ENCODE measurements around the gene ANKRD24. TPM values are rescaled to one million over a fixed set of nuclear protein-coding genes. Genes with fewer than 3 reads are reported as not detected.

Gene ANKRD24
- polyA plus RNA-seq, 3 donors, result 0.07 to 0.79 TPM; not detected in 1

DNA sequence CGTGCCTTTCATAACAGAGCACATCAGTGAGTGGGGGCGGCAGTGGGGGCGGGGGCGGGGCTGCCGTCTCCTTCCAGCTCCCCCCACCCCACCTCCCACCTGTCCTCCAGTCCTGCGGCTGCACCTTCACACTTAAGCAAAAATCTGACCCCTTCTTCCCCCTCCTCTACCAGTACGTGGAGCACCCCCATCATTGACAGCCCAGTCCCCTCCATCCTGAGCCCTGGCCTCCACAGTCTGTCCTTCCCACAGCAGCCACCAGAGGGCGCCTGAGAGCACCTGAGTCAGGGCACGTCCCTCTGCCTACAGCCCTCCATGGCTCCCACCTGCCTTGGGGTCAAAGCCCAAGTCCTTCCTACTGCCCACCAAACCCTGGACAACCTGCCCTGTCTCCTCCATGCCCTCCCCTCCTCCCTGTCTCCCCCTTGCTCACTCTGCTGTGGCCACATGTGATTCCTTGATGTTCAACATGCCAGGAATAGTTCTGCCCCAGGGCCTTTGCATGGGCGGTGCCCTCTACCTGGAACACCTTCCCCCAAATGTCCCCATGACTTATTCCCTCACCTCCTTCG lies 50.9 kb downstream of the ANKRD24 start:
- peak; percentile 76 for TF ChIP-seq CTCF (IDR thresholded peaks at IDR 0.05)
- H3K36me3 Mint-ChIP-seq, result no peaks in the 10 kb centered on the region
- DNase-seq, result peak; percentile 27 to 54 (median 39)
- H3K9me3 Mint-ChIP-seq, result peaks cover 0 to 4% (median 0%) of the 10 kb centered on the region in 7 donors
- H3K4me3 Mint-ChIP-seq, result no peak overlapping the region
- H3K4me3 ChIP-seq (replicated peaks in 1 of 3; ENCODE audit: low read depth in 2 of 3, low read length in 3 of 3), result no peak overlapping the region
- H3K27ac ChIP-seq (ENCODE audit: low read depth in 1 of 2, low read length in 2 of 2), result no peak overlapping the region
- H4K20me1 ChIP-seq (ENCODE audit: insufficient read depth, low read length), result no peaks in the 10 kb centered on the region
- 38% methylated on average over 9 of the region's 11 CpGs for WGBS (ENCODE audit: insufficient coverage)
- H3K79me2 ChIP-seq (ENCODE audit: insufficient read depth, low read length), result no peaks in the 10 kb centered on the region
- intact Hi-C loops (cut with micrococcal nuclease), result no loop called here
- H3K4me1 ChIP-seq (ENCODE audit: control insufficient read depth in 1 of 2, insufficient read depth in 2 of 2, low read length in 2 of 2), result peaks cover 0 to 6% of the 10 kb centered on the region in 2 donors
- H3K4me1 Mint-ChIP-seq, result peaks cover 7% of the 10 kb centered on the region
- no peak overlapping the region for H3K4me2 ChIP-seq (replicated peaks; ENCODE audit: extremely low read depth, low read length, poor library complexity, severe bottlenecking)
- no peak overlapping the region for H3K9ac ChIP-seq (ENCODE audit: insufficient read depth, low read length, poor library complexity, severe bottlenecking)
- no peak overlapping the region for H3K27ac Mint-ChIP-seq
- H3K36me3 ChIP-seq (replicated peaks in 1 of 2; ENCODE audit: control insufficient read depth in 1 of 2, insufficient read depth in 2 of 2, low read length in 2 of 2), result no peaks in the 10 kb centered on the region
- no peak overlapping the region for H2AFZ ChIP-seq (ENCODE audit: insufficient read depth, low read depth, low read length, poor library complexity, severe bottlenecking)
- H3K9me3 ChIP-seq (replicated peaks in 1 of 2; ENCODE audit: control insufficient read depth in 1 of 2, insufficient read depth in 1 of 2, low read length in 2 of 2), result no peaks in the 10 kb centered on the region
- H3K27me3 Mint-ChIP-seq (ENCODE audit: low read depth in 3 of 3), result peaks cover 10 to 13% (median 12%) of the 10 kb centered on the region in 3 donors
- H3K27me3 ChIP-seq (ENCODE audit: control insufficient read depth in 2 of 2, insufficient read depth in 2 of 2, low read length in 2 of 2), result peaks cover 0 to 12% of the 10 kb centered on the region in 2 donors

GRCh38 chr19:4234142-4234861 lies 51.8 kb downstream of the ANKRD24 start:
- Histone ChIP-seq H3K27ac (ENCODE audit: low read depth in 1 of 2, low read length in 2 of 2) (no peak overlapping the region), H4K20me1 (ENCODE audit: insufficient read depth, low read length) (no peaks in the 10 kb centered on the region), H3K4me2 (replicated peaks; ENCODE audit: extremely low read depth, low read length, poor library complexity, severe bottlenecking) (no peak overlapping the region), H3K9me3 (replicated peaks in 1 of 2; ENCODE audit: control insufficient read depth in 1 of 2, insufficient read depth in 1 of 2, low read length in 2 of 2) (no peaks in the 10 kb centered on the region), H3K79me2 (ENCODE audit: insufficient read depth, low read length) (no peaks in the 10 kb centered on the region), H2AFZ (ENCODE audit: insufficient read depth, low read depth, low read length, poor library complexity, severe bottlenecking) (no peak overlapping the region), H3K4me3 (replicated peaks in 1 of 3; ENCODE audit: low read depth in 2 of 3, low read length in 3 of 3) (no peak overlapping the region), H3K27me3 (ENCODE audit: control insufficient read depth in 2 of 2, insufficient read depth in 2 of 2, low read length in 2 of 2) (peaks cover 0 to 5% of the 10 kb centered on the region in 2 donors), H3K4me1 (ENCODE audit: control insufficient read depth in 1 of 2, insufficient read depth in 2 of 2, low read length in 2 of 2) (peaks cover 0 to under 1% of the 10 kb centered on the region in 2 donors), H3K36me3 (replicated peaks in 1 of 2; ENCODE audit: control insufficient read depth in 1 of 2, insufficient read depth in 2 of 2, low read length in 2 of 2) (no peaks in the 10 kb centered on the region), H3K9ac (ENCODE audit: insufficient read depth, low read length, poor library complexity, severe bottlenecking) (no peak overlapping the region)
- H3K27ac Mint-ChIP-seq, result peak overlapping the region in 1 of 7 donors; percentile 4
- H3K4me3 Mint-ChIP-seq, result no peak overlapping the region
- 87% methylated on average over 14 of the region's 21 CpGs for WGBS (ENCODE audit: insufficient coverage)
- H3K4me1 Mint-ChIP-seq, result peaks cover 5% of the 10 kb centered on the region
- no peak for TF ChIP-seq CTCF (IDR thresholded peaks at IDR 0.05)
- DNase-seq, result no peak
- H3K27me3 Mint-ChIP-seq (ENCODE audit: low read depth in 3 of 3), result peaks cover 11 to 13% (median 13%) of the 10 kb centered on the region in 3 donors
- peaks cover 0 to 4% (median 0%) of the 10 kb centered on the region in 7 donors for H3K9me3 Mint-ChIP-seq
- no peaks in the 10 kb centered on the region for H3K36me3 Mint-ChIP-seq
- intact Hi-C loops (cut with micrococcal nuclease), result no loop called here

Data from CD14-positive monocyte (primary cell).